Prostate gland (tissue), 2 donors: ENCODE data around the gene SNPH.

ENCODE experiments used
- CTCF ChIP-seq, 4 experiments: fragments of 200-600 bp in 2 of 4; fragments of 450-650 bp in 2 of 4; sonication (generic) in 2 of 4; IDR thresholded peaks; 1 replicate in 3 of 4; 2 replicates in 1 of 4; pipeline ENCODE4 v1.5.1; 2016 to 2019; ENCODE audit warnings: antibody characterized with exemption in 4 of 4, mild to moderate bottlenecking in 2 of 4, moderate library complexity in 2 of 4
- POLR2A ChIP-seq: fragments of 450-650 bp; IDR thresholded peaks from one replicate; pipeline ENCODE4 v1.6.1; 2016; ENCODE audit warnings: antibody characterized with exemption, mild to moderate bottlenecking

- TF ChIP-seq POLR2A (no peak), CTCF (IDR thresholded peaks at IDR 0.05) (no peak)
These were observed 40.1 kb upstream of the SNPH start, which contains the start of gene RAD21L1 for GRCh38 chr20:1225783-1226654.
